GM12873 (cell line): ENCODE measurements around the gene CRYBG1.

ENCODE experiments used
- CTCF ChIP-seq: IDR thresholded peaks from 2 replicates; pipeline ENCODE4 v1.5.1; 2012; ENCODE audit warnings: low read depth, mild to moderate bottlenecking, moderate library complexity, low read length, control low read depth; ENCODE audit not compliant: insufficient read depth; ENCODE audit errors: missing control alignments

CRYBG1 gene

GRCh38 chr6:106490974-106491373 lies 130.5 kb downstream of the CRYBG1 start:
- no peak for TF ChIP-seq CTCF

- no peak for TF ChIP-seq CTCF
Measured at GRCh38 chr6:106495014-106495413, 134.5 kb downstream of the CRYBG1 start.

- TF ChIP-seq CTCF: no peak
Measured at GRCh38 chr6:106496823-106497222, 136.3 kb downstream of the CRYBG1 start.

- no peak for TF ChIP-seq CTCF
Measured at GRCh38 chr6:106501960-106502371, 141.4 kb downstream of the CRYBG1 start.

GRCh38 chr6:106502559-106502958 lies 142.0 kb downstream of the CRYBG1 start:
- TF ChIP-seq CTCF: no peak

GRCh38 chr6:106508277-106508676 lies 147.8 kb downstream of the CRYBG1 start:
- no peak for TF ChIP-seq CTCF

GRCh38 chr6:106508834-106509233 lies 148.3 kb downstream of the CRYBG1 start:
- TF ChIP-seq CTCF: no peak
